Osteocyte (in vitro differentiated cells): ENCODE data around the gene MTERF4. TPM values are rescaled to one million over a fixed set of nuclear protein-coding genes. Genes with fewer than 3 reads are reported as not detected.

Experiments
- DNase-seq: peaks from one replicate; pipeline ENCODE4 v3.0.0; 2021; ENCODE audit warnings: mixed read lengths; ENCODE audit not compliant: unreplicated experiment; ENCODE audit errors: extremely low spot score
- H3K27ac Mint-ChIP-seq: one replicate; pipeline ENCODE4 v1.8.0; 2021; ENCODE audit warnings: mild to moderate bottlenecking, mixed read lengths; ENCODE audit not compliant: unreplicated experiment
- H3K27me3 Mint-ChIP-seq: one replicate; pipeline ENCODE4 v1.8.0; 2021; ENCODE audit warnings: mixed read lengths; ENCODE audit not compliant: unreplicated experiment
- H3K36me3 Mint-ChIP-seq: one replicate; pipeline ENCODE4 v1.8.0; 2021; ENCODE audit warnings: mixed read lengths; ENCODE audit not compliant: unreplicated experiment
- H3K4me1 Mint-ChIP-seq: one replicate; pipeline ENCODE4 v1.8.0; 2021; ENCODE audit warnings: mixed read lengths; ENCODE audit not compliant: unreplicated experiment
- H3K4me3 Mint-ChIP-seq: one replicate; pipeline ENCODE4 v1.8.0; 2021; ENCODE audit warnings: mild to moderate bottlenecking, moderate library complexity, mixed read lengths; ENCODE audit not compliant: unreplicated experiment
- H3K9me3 Mint-ChIP-seq: one replicate; pipeline ENCODE4 v1.8.0; 2021; ENCODE audit warnings: mixed read lengths; ENCODE audit not compliant: unreplicated experiment
- CTCF ChIP-seq: fragments of 200-600 bp; sonication (generic); IDR thresholded peaks from 2 replicates; pipeline ENCODE4 v1.5.0; 2021; ENCODE audit warnings: antibody characterized with exemption, mild to moderate bottlenecking, moderate library complexity
- total RNA-seq: library from RNA; stranded (reverse); gene quantifications from 2 replicates; pipeline ENCODE4 v1.2.1, GENCODE V29; 2021

MTERF4 gene
- total RNA-seq, 1 donor from 2014 or later = 36.8 TPM

- no peak for TF ChIP-seq CTCF
- Mint-ChIP-seq H3K27ac (no peak overlapping the region), H3K36me3 (peaks cover 4% of the 10 kb centered on the region), H3K4me1 (no peaks in the 10 kb centered on the region), H3K27me3 (no peaks in the 10 kb centered on the region), H3K9me3 (no peaks in the 10 kb centered on the region), H3K4me3 (no peak overlapping the region)
- no peak for DNase-seq
Observed at GRCh38 chr2:241111440-241111805, 9.3 kb upstream of the MTERF4 start.

- no peaks in the 10 kb centered on the region for H3K27me3 Mint-ChIP-seq
- DNase-seq = no peak
- no peak for TF ChIP-seq CTCF
- H3K36me3 Mint-ChIP-seq = peaks cover 4% of the 10 kb centered on the region
- H3K9me3 Mint-ChIP-seq = no peaks in the 10 kb centered on the region
- H3K4me1 Mint-ChIP-seq = no peaks in the 10 kb centered on the region
- H3K27ac Mint-ChIP-seq = no peak overlapping the region
- no peak overlapping the region for H3K4me3 Mint-ChIP-seq
Observed at GRCh38 chr2:241110607-241111439, 8.7 kb upstream of the MTERF4 start.

GRCh38 chr2:241110089-241110606, 8.1 kb upstream of the MTERF4 start:
- Mint-ChIP-seq H3K27ac (no peak overlapping the region), H3K4me3 (no peak overlapping the region), H3K4me1 (no peaks in the 10 kb centered on the region), H3K36me3 (peaks cover 4% of the 10 kb centered on the region), H3K9me3 (no peaks in the 10 kb centered on the region), H3K27me3 (no peaks in the 10 kb centered on the region)
- no peak for TF ChIP-seq CTCF
- no peak for DNase-seq

- no peaks in the 10 kb centered on the region for H3K27me3 Mint-ChIP-seq
- DNase-seq = no peak
- no peak for TF ChIP-seq CTCF
- H3K36me3 Mint-ChIP-seq = no peaks in the 10 kb centered on the region
- H3K4me1 Mint-ChIP-seq = no peaks in the 10 kb centered on the region
- no peak overlapping the region for H3K27ac Mint-ChIP-seq
- no peaks in the 10 kb centered on the region for H3K9me3 Mint-ChIP-seq
- H3K4me3 Mint-ChIP-seq = no peak overlapping the region
Observed at GRCh38 chr2:241109210-241110088, 7.4 kb upstream of the MTERF4 start.
